PFSK-1 (cell line): ENCODE results near the gene SALL1.

Experiments
- FOXP2 ChIP-seq: optimal IDR thresholded peaks from 2 replicates; pipeline ENCODE3; 2011; ENCODE audit warnings: borderline replicate concordance, control low read depth, inconsistent platforms; ENCODE audit not compliant: insufficient read depth; ENCODE audit errors: extremely low read length, extremely low read depth
- POLR2AphosphoS5 ChIP-seq: IDR thresholded peaks from 2 replicates; pipeline ENCODE4 v1.6.1; 2012; ENCODE audit warnings: low read depth, mild to moderate bottlenecking, control low read depth, low read length, moderate library complexity
- REST ChIP-seq, 2 experiments: IDR thresholded peaks; 2 replicates each; pipeline versions ENCODE4 v1.6.1 to v1.8.0; 2011 to 2012; ENCODE audit warnings: low read depth in 2 of 2, low read length in 2 of 2, control low read depth in 1 of 2, inconsistent platforms in 1 of 2, mild to moderate bottlenecking in 1 of 2, moderate library complexity in 1 of 2; ENCODE audit not compliant: insufficient read depth in 1 of 2
- SIN3A ChIP-seq: IDR thresholded peaks from 2 replicates; pipeline ENCODE4 v1.6.1; 2012; ENCODE audit warnings: mild to moderate bottlenecking, low read length, moderate library complexity, borderline replicate concordance; ENCODE audit not compliant: insufficient read depth
- TAF1 ChIP-seq: IDR thresholded peaks from 2 replicates; pipeline ENCODE4 v1.6.1; 2012; ENCODE audit warnings: low read length, control low read depth, borderline replicate concordance; ENCODE audit not compliant: insufficient read depth

The SALL1 gene

GRCh38 chr16:51110700-51111157 lies 40.3 kb downstream of the SALL1 start:
- TF ChIP-seq TAF1 (no peak), FOXP2 (no peak), POLR2AphosphoS5 (no peak), REST (IDR thresholded peaks at IDR 0.05; ENCODE audit: insufficient read depth in 1 of 2, low read depth in 2 of 2, low read length in 2 of 2) (no peak)

- TF ChIP-seq POLR2AphosphoS5 (no peak), REST (IDR thresholded peaks at IDR 0.05; ENCODE audit: insufficient read depth in 1 of 2, low read depth in 2 of 2, low read length in 2 of 2) (no peak), SIN3A (no peak), TAF1 (no peak), FOXP2 (no peak)
These were observed 41.9 kb downstream of the SALL1 start for GRCh38 chr16:51109173-51109572.

- no peak for TF ChIP-seq POLR2AphosphoS5
- no peak for TF ChIP-seq FOXP2
- no peak for TF ChIP-seq SIN3A
- no peak for TF ChIP-seq TAF1
- no peak for TF ChIP-seq REST (IDR thresholded peaks at IDR 0.05; ENCODE audit: insufficient read depth in 1 of 2, low read depth in 2 of 2, low read length in 2 of 2)
These were observed 43.3 kb downstream of the SALL1 start for GRCh38 chr16:51107742-51108141.

GRCh38 chr16:51106535-51106934 lies 44.5 kb downstream of the SALL1 start:
- TF ChIP-seq REST (IDR thresholded peaks at IDR 0.05; ENCODE audit: insufficient read depth in 1 of 2, low read depth in 2 of 2, low read length in 2 of 2) (no peak), TAF1 (no peak), FOXP2 (no peak), POLR2AphosphoS5 (no peak), SIN3A (no peak)

- TF ChIP-seq REST (IDR thresholded peaks at IDR 0.05; ENCODE audit: insufficient read depth in 1 of 2, low read depth in 2 of 2, low read length in 2 of 2) = peak in 1 of 2 experiments; percentile 45; a peak in 1 of 4 replicates
- no peak for TF ChIP-seq TAF1
These were observed 47.5 kb downstream of the SALL1 start for GRCh38 chr16:51103590-51103989.
